Activated CD4-positive, alpha-beta T cell treated with anti-CD3 and anti-CD28 coated beads, Interleukin-2, amount 10 ng/mL, durations not matched to agents 24 days and 14 days (primary cell): ENCODE results near the gene ABCF3. TPM values are rescaled to one million over a fixed set of nuclear protein-coding genes. Genes with fewer than 3 reads are reported as not detected.
"Not testable (repeated sequence)": the region's sequence is repeated elsewhere in the genome, so short reads cannot be mapped to it uniquely, and the experiment has no call there.

Experiments
- DNase-seq: peaks from one replicate; pipeline ENCODE4 v3.0.0; 2022
- H3K27ac Mint-ChIP-seq: one replicate; pipeline ENCODE4 v1.8.0; 2022; ENCODE audit warnings: mild to moderate bottlenecking, mixed read lengths
- H3K27me3 Mint-ChIP-seq: one replicate; pipeline ENCODE4 v1.8.0; 2022; ENCODE audit warnings: mixed read lengths
- H3K36me3 Mint-ChIP-seq: one replicate; pipeline ENCODE4 v1.8.0; 2022; ENCODE audit warnings: low read depth, mild to moderate bottlenecking, mixed read lengths
- H3K4me1 Mint-ChIP-seq: one replicate; pipeline ENCODE4 v1.8.0; 2021; ENCODE audit warnings: mixed read lengths
- H3K4me3 Mint-ChIP-seq: one replicate; pipeline ENCODE4 v1.8.0; 2022; ENCODE audit warnings: mild to moderate bottlenecking, moderate library complexity, mixed read lengths
- H3K9me3 Mint-ChIP-seq: one replicate; pipeline ENCODE4 v1.8.0; 2021; ENCODE audit warnings: mixed read lengths
- intact Hi-C: fragments of 100-400 bp; cut with micrococcal nuclease; formaldehyde crosslinking; loops from one replicate; pipeline ENCODE4 v1.15.1; 2023
- total RNA-seq: library from RNA; stranded (reverse); gene quantifications from 2 replicates; pipeline ENCODE4 v1.2.3, GENCODE V29; 2022

The ABCF3 gene
- 66.9 and 67.6 TPM in 2 replicates for total RNA-seq

- H3K27ac Mint-ChIP-seq = peak within 1 kb of the TSS; percentile 92
- peaks cover 28% of the 10 kb centered on the region for H3K4me1 Mint-ChIP-seq
- intact Hi-C loops = loop anchor here (1.0 kb wide), 4 partner anchors 12 to 113 kb away; partner anchors contain the start of genes ALG3, AP2M1 and PSMD2
- H3K4me3 Mint-ChIP-seq = peak within 1 kb of the TSS; percentile 92
- H3K27me3 Mint-ChIP-seq = no peaks in the 10 kb centered on the region
- H3K36me3 Mint-ChIP-seq = peaks cover 64% of the 10 kb centered on the region
- DNase-seq = no peak
- no peaks in the 10 kb centered on the region for H3K9me3 Mint-ChIP-seq
These were observed at the start of gene ABCF3 for GRCh38 chr3:184186184-184186901. ABCF3 (plus strand) TSS chr3:184186199; CDS start chr3:184186208, 9 bp downstream.

GRCh38 chr3:184140436-184140835, 45.6 kb upstream of the ABCF3 start:
- H3K4me1 Mint-ChIP-seq = peaks cover 20% of the 10 kb centered on the region
- H3K27me3 Mint-ChIP-seq = no peaks in the 10 kb centered on the region
- H3K4me3 Mint-ChIP-seq = no peak overlapping the region
- intact Hi-C loops = no loop called here
- no peak overlapping the region for H3K27ac Mint-ChIP-seq
- no peaks in the 10 kb centered on the region for H3K9me3 Mint-ChIP-seq
- peaks cover 57% of the 10 kb centered on the region for H3K36me3 Mint-ChIP-seq
- DNase-seq = no peak

DNA sequence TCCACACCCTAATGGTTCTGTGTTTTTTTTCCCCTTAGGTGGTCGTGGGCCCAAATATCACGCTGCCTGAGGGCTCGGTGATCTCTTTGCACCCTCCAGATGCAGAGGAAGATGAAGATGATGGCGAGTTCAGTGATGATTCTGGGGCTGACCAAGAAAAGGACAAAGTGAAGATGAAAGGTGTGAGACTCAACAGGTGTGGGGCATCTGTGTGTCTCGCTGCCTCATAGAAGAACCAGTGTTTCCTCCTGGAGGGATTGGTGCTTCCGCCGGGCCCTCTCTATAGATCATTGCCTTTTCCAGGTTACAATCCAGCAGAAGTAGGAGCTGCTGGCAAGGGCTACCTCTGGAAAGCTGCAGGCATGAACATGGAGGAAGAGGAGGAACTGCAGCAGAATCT, 43.8 kb upstream of the ABCF3 start:
- H3K9me3 Mint-ChIP-seq = no peaks in the 10 kb centered on the region
- H3K27ac Mint-ChIP-seq = no peak overlapping the region
- H3K36me3 Mint-ChIP-seq = peaks cover 62% of the 10 kb centered on the region
- intact Hi-C loops = no loop called here
- peaks cover 8% of the 10 kb centered on the region for H3K4me1 Mint-ChIP-seq
- DNase-seq = no peak
- H3K4me3 Mint-ChIP-seq = no peak overlapping the region
- no peaks in the 10 kb centered on the region for H3K27me3 Mint-ChIP-seq

- DNase-seq = no peak
- no peaks in the 10 kb centered on the region for H3K27me3 Mint-ChIP-seq
- H3K27ac Mint-ChIP-seq = peak overlapping the region; percentile 37
- intact Hi-C loops = no loop called here
- H3K36me3 Mint-ChIP-seq = peaks cover 55% of the 10 kb centered on the region
- H3K9me3 Mint-ChIP-seq = no peaks in the 10 kb centered on the region
- H3K4me3 Mint-ChIP-seq = no peak overlapping the region
- peaks cover 2% of the 10 kb centered on the region for H3K4me1 Mint-ChIP-seq
These were observed 42.7 kb upstream of the ABCF3 start for GRCh38 chr3:184143327-184143726.

- no peak for DNase-seq
- Mint-ChIP-seq H3K4me1 (peaks cover 2% of the 10 kb centered on the region), H3K4me3 (no peak overlapping the region), H3K9me3 (no peaks in the 10 kb centered on the region), H3K27me3 (no peaks in the 10 kb centered on the region), H3K27ac (no peak overlapping the region), H3K36me3 (peaks cover 55% of the 10 kb centered on the region)
- intact Hi-C loops = no loop called here
These were observed 41.5 kb upstream of the ABCF3 start for GRCh38 chr3:184144505-184144904.

GRCh38 chr3:184145111-184145524, 40.9 kb upstream of the ABCF3 start:
- Mint-ChIP-seq H3K27me3 (no peaks in the 10 kb centered on the region), H3K36me3 (peaks cover 52% of the 10 kb centered on the region), H3K4me3 (no peak overlapping the region), H3K27ac (no peak overlapping the region), H3K4me1 (peaks cover 2% of the 10 kb centered on the region), H3K9me3 (no peaks in the 10 kb centered on the region)
- intact Hi-C loops = loop anchor here (5.0 kb wide), 1 partner anchor 142 kb away; no protein-coding TSS in a partner anchor
- DNase-seq = peak; percentile 69

- no peaks in the 10 kb centered on the region for H3K27me3 Mint-ChIP-seq
- H3K36me3 Mint-ChIP-seq = peaks cover 45% of the 10 kb centered on the region
- H3K9me3 Mint-ChIP-seq = no peaks in the 10 kb centered on the region
- H3K4me3 Mint-ChIP-seq = no peak overlapping the region
- no peak for DNase-seq
- no peak overlapping the region for H3K27ac Mint-ChIP-seq
- peaks cover 2% of the 10 kb centered on the region for H3K4me1 Mint-ChIP-seq
- intact Hi-C loops = loop anchor here (5.0 kb wide), 1 partner anchor 141 kb away; no protein-coding TSS in a partner anchor
These were observed 40.2 kb upstream of the ABCF3 start for GRCh38 chr3:184145751-184146270.

DNA sequence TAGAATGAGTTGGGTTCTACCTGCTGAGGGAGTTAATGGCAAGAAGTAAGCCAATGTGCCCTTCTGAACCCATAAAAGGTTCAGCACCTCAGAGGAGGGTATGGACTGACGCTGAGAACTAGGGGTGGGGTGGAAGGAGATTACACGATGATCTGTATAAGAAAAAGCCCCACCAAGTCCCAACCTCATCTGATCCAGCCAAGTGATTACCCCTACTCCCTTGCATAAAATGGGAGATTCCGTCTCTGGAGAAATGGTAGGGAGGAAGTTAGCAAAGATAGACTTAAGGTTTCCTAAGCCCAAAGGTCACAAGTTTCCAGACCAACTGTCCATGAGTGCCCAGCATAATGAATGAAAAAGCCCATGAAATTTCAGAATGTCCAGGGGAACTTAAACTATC, 37.9 kb upstream of the ABCF3 start:
- Mint-ChIP-seq H3K4me1 (no peaks in the 10 kb centered on the region), H3K4me3 (no peak overlapping the region), H3K27ac (no peak overlapping the region), H3K36me3 (peaks cover 23% of the 10 kb centered on the region), H3K9me3 (no peaks in the 10 kb centered on the region), H3K27me3 (no peaks in the 10 kb centered on the region)
- intact Hi-C loops = loop anchor here (5.0 kb wide), 1 partner anchor 139 kb away; no protein-coding TSS in a partner anchor
- no peak for DNase-seq

DNA sequence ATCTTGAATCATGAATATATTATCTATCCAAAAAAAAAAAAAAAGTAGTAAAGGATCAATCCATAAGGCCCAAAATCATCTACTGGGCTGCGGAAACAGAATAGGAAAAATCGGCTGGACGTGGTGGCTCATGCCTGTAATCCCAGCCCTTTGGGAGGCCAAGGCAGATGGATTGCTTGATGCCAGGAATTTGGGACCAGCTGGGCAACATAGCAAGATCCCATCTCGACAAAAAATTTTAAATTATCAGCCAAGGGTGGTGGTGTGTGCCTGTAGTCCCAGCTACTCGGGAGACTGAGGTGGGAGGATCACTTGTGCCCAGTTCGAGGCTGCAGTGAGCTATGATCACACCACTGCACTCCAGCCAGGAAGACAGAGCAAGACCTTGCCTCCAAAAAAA, 36.9 kb upstream of the ABCF3 start:
- H3K27ac Mint-ChIP-seq = no peak overlapping the region
- no peak overlapping the region for H3K4me3 Mint-ChIP-seq

GRCh38 chr3:184149770-184150169, 36.2 kb upstream of the ABCF3 start:
- not testable (repeated sequence) for H3K4me3 Mint-ChIP-seq, DNase-seq, H3K27ac Mint-ChIP-seq, H3K9me3 Mint-ChIP-seq, H3K27me3 Mint-ChIP-seq, H3K4me1 Mint-ChIP-seq
- peaks cover 14% of the 10 kb centered on the region for H3K36me3 Mint-ChIP-seq
- intact Hi-C loops = loop anchor here (5.0 to 10.0 kb wide), 2 partner anchors 138 to 595 kb away; partner anchors contain the start of gene KLHL6

More for the DNA sequence above, 36.9 kb upstream of the ABCF3 start:
- Mint-ChIP-seq H3K4me1 (no peaks in the 10 kb centered on the region), H3K9me3 (no peaks in the 10 kb centered on the region), H3K36me3 (peaks cover 14% of the 10 kb centered on the region), H3K27me3 (no peaks in the 10 kb centered on the region)
- no peak for DNase-seq
- intact Hi-C loops = loop anchor here (5.0 kb wide), 1 partner anchor 138 kb away; no protein-coding TSS in a partner anchor

DNA sequence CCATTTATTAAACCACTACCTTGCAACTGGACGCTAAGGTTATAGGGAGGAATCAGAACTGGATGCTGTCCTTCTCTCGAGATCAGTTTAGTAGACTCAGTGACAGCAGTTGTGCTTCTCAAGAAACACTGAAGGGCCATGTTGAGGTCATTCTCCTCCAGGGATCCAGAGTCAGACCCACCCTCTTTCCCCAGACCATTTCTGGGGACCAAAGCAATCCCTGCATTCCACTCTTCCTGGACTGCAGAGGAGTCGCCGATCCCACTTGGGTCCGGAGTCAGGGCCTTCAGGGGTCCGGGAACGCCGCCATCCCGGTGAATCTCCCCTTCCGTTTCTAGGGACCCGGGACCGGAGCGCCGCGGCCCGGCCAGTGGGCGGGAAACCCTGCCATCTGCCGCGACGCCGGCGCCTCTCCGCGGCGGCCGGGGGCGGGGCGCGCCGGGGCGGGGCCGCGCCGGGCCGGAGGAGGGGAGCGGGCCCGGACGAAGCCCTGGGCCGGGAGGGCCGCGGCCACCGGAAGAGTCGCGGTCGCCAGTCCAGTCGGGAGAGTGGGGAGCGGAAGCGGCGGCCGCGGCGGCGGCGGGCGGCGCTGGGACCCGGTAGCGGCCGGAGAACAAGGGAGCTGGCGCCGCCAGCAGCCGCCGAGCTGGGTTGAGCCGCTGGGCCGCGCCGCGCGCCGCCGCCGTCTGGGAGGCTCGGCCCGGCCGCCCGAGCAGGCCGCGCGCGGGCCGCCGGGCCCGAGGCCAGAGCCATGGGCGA, 30.9 kb upstream of the ABCF3 start, which contains the start of gene DVL3:
DVL3 (plus strand) TSS at position 493 of the 759 bp plus-strand sequence; CDS start at position 752, 259 bp downstream.
- intact Hi-C loops = loop anchor here (1.0 to 10.0 kb wide), 5 partner anchors 19 to 600 kb away; partner anchors contain the start of genes ABCC5, AP2M1, EIF2B5 and KLHL6
- Mint-ChIP-seq H3K36me3 (peaks cover 6% of the 10 kb centered on the region), H3K4me1 (peaks cover 14% of the 10 kb centered on the region)

DNA sequence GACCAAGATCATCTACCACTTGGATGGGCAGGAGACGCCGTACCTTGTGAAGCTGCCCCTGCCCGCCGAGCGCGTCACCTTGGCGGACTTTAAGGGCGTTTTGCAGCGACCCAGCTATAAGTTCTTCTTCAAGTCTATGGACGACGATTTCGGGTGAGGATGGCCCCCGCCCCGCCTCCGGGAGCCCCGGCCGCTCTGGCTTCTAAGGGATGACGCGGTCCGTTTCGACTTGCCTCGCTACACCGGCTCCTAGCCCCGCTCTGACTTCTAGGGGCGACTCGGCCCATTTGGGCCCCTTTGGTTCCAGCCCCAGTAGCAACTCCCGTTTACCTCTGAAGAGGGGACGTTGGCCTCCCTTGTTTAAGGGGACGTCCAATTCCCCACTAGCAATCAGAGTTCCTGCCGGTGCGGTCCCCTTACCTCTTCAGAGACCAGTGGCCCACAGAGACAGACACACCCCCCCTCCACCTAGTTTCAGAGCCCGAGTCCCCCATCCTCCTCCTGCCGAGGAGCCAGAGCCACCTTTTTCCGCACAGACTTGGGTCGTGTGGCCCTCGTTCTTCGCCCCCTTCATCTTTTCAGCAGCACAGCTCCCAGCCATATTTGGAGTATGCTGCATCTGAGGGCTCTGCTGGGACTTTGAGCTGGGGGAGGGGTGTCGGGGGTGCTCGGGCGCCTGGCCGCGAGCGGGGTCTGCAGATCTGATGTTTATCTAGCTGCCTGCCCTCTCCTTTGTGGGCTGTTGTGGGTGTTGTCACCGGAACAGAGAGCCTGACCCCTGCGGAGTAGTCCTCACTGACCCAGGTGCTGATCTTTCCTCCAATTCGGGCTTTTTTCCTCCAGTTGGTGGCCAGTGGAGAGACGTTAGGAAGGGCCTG, 30.1 kb upstream of the ABCF3 start:
- no peaks in the 10 kb centered on the region for H3K27me3 Mint-ChIP-seq
- H3K36me3 Mint-ChIP-seq = peaks cover 6% of the 10 kb centered on the region
- H3K4me1 Mint-ChIP-seq = peaks cover 15% of the 10 kb centered on the region
- H3K27ac Mint-ChIP-seq = peak overlapping the region; percentile 78
- H3K9me3 Mint-ChIP-seq = no peaks in the 10 kb centered on the region
- intact Hi-C loops = loop anchor here (1.0 to 10.0 kb wide), 6 partner anchors 18 to 601 kb away; partner anchors contain the start of genes ABCC5, ABCF3, AP2M1 and EIF2B5
- peak overlapping the region; percentile 95 for H3K4me3 Mint-ChIP-seq
- peak; percentile 84 for DNase-seq

More for the DNA sequence above, 30.9 kb upstream of the ABCF3 start, which contains the start of gene DVL3:
- peak within 1 kb of the TSS; percentile 78 for H3K27ac Mint-ChIP-seq
- H3K4me3 Mint-ChIP-seq = peak within 1 kb of the TSS; percentile 95
- H3K27me3 Mint-ChIP-seq = no peaks in the 10 kb centered on the region
- no peaks in the 10 kb centered on the region for H3K9me3 Mint-ChIP-seq
- peak; percentile 88 for DNase-seq
